AG08395 (cell line): ENCODE data around the gene NYNRIN.
"Not testable (repeated sequence)": the region's sequence is repeated elsewhere in the genome, so short reads cannot be mapped to it uniquely, and the experiment has no call there.

ENCODE experiments used
- DNase-seq: peaks from one replicate; pipeline ENCODE4 v3.0.0; 2012; ENCODE audit warnings: mixed read lengths, low spot score

Gene NYNRIN

DNA sequence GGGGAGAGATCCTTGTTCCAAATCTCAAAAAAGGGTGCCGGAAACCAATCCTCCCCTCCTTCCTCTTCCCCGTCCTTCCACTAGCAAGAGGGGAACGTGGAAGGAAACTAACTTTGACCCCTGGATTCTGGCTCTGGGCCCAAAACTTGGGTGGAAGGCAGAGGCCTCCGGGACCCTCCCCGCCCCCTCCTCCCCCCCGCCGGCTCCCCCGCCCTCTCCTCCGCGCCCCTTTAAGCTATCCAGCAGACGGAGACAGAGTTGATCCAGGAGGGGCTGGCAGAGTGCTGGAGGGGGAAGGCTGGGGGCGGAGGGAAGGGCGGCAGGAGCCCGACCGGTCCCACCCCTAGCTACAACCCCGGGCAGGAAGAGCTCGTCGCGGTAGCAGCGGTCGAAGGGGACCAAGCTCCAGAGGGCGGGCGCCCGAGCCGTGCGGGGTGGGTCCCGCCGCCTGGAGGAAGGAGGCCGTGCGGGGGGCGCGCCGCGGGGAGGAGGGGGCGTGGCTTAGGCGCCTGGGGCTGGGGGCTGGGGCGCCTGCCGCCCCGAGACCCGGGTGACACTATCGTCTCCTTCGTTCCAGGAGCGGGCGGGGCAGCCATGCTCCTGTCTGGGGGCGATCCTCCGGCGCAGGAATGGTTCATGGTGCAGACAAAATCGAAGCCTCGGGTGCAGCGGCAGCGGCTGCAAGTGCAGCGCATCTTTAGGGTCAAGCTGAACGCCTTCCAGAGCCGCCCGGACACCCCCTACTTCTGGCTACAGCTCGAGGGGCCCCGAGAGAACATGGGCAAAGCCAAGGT, at the start of gene NYNRIN:
NYNRIN (plus strand) TSS at position 351 of the 794 bp plus-strand sequence; CDS start at position 595, 244 bp downstream.
- DNase-seq: peak; percentile 54

DNA sequence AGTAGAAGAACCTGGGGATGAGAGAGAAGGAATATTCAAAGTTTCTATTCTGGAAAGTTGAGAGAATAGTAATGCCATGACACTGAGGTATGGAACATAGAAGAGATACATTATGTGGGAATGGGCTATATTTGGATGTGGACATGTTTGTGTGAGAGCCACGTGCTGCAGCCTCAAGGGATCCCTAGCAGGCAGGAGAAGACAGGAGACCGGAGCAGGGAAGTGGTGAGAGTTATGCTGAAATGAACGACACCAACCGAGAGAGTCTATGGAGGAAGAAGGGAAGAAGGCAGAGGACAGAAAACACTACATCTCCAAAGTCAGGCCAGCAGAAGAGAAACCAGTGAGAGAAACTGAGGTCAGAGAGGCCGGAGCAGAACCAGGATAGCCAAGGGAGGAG, 49.1 kb upstream of the NYNRIN start:
- no peak for DNase-seq

DNA sequence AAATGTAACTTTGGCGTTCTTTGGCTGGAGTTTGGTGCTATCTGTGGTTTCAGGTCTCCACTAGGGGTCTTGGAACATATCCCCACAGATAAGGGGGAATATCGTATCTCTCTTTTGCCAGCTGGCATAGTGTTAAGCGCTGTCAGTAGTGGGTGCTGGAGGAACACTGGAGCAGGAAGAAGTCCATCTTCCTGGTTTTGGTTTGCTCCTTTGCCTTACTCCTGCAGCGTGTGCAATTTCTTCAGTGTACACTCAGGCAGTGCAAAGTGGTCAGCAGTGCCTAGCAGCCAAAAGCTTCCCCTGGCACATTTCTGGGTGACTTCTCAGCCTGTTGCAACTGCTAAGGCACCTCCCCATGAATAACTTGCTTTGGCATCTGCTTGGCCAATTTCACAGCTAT, 47.3 kb upstream of the NYNRIN start:
- DNase-seq: peak; percentile 40

DNA sequence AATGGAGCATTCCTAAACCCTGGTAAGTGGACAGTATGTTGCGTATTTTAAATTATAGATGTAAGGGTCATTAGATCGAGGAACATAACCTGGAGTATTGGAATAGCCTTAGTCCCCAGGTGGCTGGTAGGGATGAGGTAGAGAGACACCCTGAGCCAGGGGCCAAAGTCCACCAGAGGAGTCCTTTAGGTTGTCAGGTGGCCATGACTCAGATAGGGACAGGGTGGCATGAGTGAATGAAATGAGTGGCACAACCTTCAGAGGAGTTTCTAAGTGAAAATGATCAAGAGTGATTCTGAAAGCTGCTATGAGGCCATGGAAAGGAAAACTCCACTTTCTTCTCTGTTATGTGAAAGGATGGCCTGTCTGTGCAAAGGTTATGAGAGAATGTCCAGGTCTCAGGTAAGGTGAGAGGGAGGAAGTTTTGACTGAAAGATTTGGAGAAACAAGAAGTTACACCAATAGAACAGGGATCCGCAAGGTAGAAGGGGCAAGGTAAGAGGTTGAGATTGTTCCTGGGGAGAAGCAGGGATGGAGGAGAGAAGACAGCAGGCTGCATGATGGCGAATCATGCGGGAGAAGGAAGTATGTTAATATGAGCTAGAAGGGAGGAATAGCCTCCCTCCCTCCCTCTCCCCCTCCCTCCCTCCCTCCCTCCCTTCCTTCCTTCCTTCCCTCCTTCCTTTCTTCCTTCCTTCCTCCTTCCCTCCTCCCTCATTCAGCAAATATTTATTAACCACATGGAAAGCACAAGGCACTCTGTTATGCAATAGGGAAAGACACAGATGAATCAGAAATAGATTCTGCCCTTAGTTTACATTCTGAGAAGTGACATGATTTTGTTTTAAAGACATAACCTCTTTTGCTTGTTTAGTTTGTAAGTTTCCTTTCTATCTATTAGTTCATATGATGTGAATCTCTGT, 45.0 kb upstream of the NYNRIN start:
- DNase-seq: peak; percentile 44

DNA sequence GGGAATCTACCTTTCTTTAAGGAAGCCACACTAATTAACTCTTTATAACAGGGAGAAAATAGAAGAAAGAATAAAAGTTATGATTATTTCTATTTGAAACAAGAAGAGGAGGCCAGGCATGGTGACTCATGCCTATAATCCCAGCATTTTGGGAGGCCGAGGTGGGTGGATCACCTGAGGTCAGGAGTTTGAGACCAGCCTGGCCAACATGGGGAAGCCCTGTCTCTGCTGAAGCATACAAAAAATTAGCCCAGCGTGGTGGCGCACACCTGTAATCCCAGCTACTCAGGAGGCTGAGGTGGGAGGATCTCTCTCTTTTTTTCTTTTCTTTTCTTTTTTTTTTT, 44.3 kb upstream of the NYNRIN start:
- not testable (repeated sequence) for DNase-seq

DNA sequence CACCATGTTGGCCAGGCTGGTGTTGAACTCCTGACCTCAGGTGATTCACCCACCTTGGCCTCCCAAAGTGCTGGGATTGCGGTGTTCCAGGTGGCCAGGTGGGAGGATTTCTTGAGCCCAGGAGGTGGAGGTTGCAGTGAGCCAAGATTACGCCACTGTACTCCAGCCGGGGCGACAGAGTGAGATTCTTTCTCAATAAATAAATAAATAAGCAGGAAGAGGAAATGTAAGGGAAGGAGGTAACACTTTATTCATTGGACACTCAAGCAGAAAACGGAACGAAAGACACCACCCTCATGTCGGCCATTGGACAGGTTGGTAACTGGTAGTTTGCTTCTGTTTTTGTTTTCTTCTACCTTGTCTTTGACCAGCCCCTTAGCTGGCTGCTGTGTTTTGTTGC, 43.8 kb upstream of the NYNRIN start:
- DNase-seq: no peak

DNA sequence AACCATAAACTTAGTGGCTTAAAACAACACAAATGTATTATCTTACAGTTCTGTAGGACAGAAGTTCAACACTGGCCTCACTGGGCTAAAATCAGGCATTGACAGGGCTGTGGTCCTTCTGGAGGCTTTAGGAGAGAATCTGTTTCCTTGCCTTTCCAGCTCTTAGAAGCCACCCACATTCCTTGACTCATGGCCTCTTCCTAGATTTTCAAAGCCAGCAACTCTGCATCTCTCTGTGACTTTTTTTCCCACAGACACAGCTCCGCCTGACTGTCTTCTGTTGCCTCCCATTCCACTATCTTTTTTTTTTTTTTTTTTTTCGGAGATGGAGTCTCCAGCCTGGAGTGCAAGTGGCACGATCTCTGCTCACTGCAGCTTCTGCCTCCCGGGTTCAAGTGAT, 42.6 kb upstream of the NYNRIN start:
- no peak for DNase-seq

DNA sequence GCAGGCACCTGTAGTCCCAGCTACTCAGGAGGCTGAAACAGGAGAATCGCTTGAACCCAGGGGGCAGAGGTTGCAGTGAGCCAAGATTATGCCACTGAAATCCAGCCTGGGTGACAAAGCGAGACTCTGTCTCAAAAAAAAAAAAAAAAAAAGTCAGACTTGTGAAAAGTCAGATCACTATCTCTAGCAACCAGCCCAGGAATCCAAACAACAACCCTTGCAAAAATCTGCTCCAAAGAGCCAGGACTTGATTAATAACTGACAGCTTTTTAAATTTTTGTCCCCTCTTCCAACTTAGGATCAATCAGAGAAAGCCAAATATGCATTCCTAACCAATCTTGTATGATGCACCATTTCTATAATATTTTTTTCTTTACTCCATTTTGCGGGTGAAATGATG, 38.5 kb upstream of the NYNRIN start:
- DNase-seq: no peak

DNA sequence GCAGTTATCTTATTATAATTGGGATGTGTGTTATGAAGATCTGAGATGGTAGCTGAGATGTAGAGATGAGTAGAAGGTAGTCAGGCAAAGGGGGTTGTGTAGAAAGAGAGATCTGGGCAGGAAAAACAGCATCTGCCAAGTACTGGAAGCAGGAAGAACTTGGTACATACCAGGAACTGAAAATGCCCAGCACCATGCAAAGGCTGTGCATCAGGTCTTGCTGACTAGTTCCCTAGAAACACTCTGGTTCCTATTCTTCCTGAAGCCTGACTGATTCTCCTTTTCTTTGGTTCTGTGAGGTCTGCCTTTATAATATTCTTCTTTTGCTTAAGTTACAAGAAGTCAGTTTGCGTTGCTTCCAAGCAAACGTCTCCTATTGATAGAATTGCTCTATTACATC, 37.5 kb upstream of the NYNRIN start:
- DNase-seq: no peak

DNA sequence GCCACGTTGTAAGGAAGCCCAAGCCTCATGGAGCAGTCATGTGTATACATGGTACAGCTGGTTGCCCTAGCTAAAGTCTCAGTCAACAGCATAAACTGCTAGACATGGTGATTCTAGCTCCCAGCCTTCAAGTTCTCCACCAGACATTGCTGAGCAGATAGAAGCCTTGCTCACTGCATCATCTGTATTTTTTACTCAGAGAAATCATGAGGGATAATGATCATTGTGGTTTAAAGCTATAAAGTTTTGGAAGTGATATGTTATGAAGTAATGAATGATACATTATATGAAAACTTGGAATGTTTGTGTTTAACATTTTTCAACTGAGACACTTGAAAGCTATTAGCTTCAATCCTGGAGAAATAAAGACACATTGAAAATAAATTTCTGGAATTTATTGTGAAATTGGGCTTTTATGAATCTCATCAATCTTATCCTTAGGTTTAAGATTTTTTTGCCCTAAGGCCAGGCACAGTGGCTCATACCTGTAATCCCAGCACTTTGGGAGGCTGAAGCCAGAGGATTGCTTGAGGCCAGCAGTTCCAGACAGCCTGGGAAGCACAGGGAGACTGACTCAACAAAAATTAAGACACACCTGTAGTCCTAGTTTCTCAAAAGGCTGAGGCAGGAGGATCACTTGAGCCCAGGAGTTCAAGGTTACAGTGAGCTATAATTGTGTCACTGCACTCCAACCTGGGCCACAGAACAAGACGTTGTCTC, 36.4 kb upstream of the NYNRIN start:
- DNase-seq: peak; percentile 32

DNA sequence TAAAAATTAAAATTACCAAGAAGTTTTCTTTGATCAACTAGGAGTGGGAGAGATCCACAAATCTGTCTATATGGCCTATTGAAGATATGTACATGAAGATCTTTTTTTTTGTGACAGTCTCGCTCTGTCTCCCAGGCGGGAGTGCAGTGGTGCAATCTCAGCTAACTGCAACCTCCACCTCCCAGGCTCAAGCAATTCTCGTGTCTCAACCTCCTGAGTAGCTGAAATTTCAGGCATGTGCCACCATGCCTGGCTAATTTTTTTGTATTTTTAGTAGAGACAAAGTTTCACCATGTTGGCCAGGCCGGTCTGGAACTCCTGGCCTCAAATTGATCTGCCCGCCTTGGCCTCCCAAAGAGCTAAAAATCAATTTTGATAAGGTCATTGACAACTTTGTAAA, 35.4 kb upstream of the NYNRIN start:
- no peak for DNase-seq

DNA sequence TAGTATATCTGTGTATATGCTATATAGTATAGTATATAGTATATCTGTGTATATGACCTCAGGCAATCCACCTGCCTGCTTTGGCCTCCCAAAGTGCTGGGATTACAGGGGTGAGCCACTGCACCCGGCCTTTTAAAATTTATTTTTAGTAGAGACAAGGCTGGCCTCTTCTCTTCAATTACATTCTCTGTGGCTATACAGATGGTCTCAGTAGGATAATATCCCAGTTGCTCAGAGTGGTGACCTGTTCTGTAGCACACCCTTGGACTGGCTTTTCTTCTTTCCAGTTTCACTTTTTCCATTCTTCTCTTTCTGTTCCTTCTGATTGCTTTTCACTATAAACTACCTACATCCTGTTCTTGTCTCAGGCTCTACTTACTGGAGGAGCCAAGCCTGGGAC, 34.0 kb upstream of the NYNRIN start:
- DNase-seq: no peak

DNA sequence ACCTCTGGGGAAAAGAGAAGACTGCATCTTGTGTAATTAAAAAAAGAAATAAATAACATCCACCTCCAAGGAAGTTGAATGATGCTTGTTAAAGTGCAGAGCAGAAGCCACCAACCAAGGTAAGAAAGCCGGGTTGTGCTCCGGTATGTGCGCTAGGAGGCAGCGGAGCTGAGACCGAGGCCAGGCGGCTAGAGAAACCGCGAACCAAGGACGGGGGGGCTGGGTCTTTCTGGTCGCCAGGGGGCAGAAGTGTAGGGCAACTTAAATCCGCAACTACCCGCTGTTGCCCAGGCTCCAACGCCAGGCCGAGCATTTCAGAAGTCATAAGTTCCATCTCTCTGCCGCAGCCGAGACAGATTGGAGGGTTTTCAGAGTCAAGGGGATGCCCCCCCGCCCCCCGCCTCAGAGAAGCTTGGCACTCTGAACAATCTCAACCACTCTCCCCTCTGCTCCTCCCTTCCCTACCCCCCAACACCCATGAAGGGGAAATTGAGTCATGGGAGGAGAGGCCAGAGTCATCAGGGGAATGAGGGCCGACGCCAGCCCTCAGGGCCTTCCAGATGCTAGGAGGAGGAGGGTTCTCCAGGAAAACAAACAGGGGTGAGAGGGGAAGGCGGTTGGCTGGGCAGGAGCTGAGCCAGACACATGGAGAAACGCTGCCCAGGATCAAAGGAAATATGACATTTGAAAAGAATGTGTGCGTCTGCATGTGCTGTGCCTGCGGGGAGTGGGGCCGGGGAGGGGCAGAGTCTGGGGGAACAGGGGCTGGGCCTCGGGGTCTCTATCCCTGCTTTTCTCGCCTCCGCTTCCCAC, 33.0 kb upstream of the NYNRIN start:
- DNase-seq: peak; percentile 77

DNA sequence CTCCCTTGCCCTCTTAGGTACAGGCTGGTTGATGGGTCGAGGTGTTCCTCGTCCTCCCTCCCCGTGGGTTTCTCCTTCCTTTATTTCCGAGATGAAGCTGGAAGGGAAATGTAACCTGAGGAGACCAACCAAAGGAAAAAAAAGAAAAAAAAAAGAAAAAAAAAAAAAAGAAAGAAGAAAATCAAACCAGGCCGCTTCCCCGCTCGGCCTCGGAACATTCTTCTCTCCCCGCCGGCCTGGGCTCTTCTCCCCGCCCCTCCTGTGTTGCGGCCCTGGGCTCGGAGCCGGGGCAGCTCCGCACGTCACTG, 32.4 kb upstream of the NYNRIN start:
- DNase-seq: no peak

DNA sequence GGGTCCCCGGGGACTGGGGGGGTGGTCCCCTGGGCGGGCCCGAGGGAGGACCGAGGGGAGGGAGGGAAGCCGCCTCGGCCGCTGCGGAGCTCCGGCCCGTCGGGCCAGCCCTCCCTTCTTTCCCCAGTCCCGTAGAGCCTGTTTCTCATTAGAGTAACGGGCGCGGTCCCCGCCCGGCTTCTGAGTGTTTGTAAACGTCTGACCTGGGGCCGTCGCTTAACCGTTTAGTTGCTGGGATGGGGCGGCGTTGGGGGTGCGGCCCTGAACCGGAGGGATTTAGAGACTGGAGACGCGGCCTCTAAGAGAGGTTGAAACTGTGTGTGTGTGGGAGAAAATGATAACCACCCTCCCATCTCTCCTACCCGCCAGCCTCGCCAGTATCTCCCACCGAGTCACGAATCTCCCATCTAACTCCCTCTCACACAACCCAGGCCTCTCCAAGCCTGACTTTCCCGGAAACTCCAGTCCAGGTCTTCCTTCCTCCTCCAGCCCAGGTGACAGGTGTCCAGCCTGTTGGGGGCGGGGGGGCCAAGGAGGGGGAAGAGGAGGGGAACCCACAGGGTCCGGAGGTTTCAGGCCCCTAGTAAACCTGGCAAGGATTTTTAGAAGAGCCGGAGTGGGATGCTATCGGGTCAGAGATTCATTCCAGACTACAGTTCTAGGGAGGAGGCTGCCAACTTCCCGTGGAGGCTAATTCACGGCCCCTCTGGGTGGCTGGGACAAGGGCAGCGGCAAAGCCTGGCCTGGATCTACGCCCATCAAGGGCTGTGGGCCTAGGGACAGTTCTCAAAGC, 31.9 kb upstream of the NYNRIN start:
- peak; percentile 92 for DNase-seq

DNA sequence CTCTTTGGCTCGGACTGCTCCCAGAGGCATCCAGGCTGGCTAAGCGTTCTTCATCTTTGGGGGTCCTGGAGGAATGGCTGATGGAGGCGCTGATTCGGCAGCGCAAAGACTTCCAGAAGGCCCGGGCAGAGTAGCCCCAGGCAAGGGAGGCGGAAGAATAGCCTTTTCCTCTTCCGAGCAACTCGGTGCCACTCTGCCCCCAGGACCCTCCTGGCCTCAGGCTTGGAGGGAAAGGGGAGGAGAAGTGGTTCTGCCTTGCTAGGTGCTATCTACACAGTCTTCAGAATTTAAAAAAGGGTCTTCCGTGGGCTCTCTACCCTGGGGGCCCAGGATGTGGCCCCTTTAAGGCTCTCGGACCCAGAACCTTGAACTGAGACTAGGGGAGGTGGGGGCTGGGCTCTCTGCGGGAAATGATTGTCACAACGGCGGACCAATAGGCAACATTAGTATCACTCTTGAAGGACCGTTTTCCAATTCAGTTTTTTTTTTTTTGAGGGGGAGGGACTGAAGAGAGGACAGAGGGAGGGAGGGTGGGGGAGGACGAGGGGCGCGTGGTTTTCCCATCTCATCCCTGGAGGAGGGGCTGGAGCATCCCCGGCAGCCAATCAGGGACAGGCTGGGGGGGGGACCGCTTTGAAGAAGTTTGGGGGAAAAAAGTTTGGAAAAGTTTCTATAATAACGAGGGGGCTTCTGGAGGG, 31.1 kb upstream of the NYNRIN start, which contains the start of gene NFATC4:
NFATC4 (plus strand) TSS at position 671 of the 698 bp plus-strand sequence. CDS start 157 bp downstream, outside the sequence.
- DNase-seq: peak; percentile 92

DNA sequence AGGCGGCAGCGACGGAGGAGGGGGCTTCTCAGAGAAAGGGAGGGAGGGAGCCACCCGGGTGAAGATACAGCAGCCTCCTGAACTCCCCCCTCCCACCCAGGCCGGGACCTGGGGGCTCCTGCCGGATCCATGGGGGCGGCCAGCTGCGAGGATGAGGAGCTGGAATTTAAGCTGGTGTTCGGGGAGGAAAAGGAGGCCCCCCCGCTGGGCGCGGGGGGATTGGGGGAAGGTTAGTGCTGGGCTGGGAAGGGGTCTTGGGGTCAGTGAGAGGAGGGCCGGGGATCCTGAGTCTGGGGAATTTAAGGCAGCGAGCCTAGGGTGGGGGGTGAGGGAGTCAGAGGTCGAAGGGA, 30.6 kb upstream of the NYNRIN start:
- DNase-seq: no peak

DNA sequence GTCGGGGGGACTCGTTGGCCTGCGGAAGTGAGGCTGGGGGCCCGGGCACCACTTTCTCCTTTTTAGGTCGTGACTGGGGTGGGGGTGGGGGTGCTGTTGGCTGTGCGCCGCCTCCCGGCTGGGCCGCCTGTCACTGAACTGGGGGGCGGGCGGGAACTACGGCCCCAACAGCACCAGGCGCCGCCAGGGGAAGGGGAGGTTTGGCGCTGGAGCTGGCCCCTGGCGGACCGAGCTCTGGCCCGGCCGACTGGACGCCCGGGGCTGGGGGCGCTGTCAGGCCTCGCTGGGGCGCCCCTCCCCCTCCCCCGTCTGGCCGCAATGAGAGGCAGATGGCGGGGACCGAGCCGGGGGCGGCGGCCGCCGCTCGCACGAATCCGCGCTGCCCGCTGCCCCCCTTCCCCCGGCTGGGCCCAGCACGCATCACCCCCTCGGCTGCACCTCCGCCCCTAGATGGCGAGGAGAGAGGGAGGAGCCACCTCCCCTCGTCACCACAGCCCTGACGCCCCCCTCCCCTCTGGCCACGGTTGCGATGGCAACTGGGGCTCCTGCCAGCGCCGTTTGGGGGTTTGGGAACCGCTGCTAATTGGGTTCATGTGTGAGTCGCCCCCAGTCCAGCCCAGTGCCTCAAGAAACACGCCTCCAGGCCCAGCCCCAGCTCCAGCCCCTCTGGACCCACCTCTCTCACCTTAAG, 30.1 kb upstream of the NYNRIN start:
- peak; percentile 89 for DNase-seq

DNA sequence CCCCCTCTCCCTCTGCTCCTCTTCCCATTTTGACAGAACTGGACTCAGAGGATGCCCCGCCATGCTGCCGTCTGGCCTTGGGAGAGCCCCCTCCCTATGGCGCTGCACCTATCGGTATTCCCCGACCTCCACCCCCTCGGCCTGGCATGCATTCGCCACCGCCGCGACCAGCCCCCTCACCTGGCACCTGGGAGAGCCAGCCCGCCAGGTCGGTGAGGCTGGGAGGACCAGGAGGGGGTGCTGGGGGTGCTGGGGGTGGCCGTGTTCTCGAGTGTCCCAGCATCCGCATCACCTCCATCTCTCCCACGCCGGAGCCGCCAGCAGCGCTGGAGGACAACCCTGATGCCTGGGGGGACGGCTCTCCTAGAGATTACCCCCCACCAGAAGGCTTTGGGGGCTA, 29.3 kb upstream of the NYNRIN start:
- no peak for DNase-seq
